ENCODE data around the gene SLC45A2.

Gene SLC45A2

GRCh38 chr5:33944543-33945132, 39.9 kb downstream of the SLC45A2 start:
- Histone ChIP-seq H3K27me3 (replicated peaks; ENCODE audit: control insufficient read depth, insufficient read depth, low read length, poor library complexity, severe bottlenecking) (peaks cover under 1% of the 10 kb centered on the region), H3K27ac (ENCODE audit: insufficient read depth, low read length, poor library complexity, severe bottlenecking) (no peak overlapping the region), H3K4me3 (ENCODE audit: insufficient read depth, low read depth, low read length, poor library complexity, severe bottlenecking) (no peak overlapping the region), H3K4me1 (ENCODE audit: control insufficient read depth, insufficient read depth, low read length, poor library complexity, severe bottlenecking) (no peaks in the 10 kb centered on the region), H3K36me3 (ENCODE audit: control insufficient read depth, insufficient read depth, low read length) (no peaks in the 10 kb centered on the region), H3K9me3 (ENCODE audit: control insufficient read depth, low read length) (no peaks in the 10 kb centered on the region)
- DNase-seq: no peak

- Histone ChIP-seq H3K36me3 (ENCODE audit: control insufficient read depth, insufficient read depth, low read length) (no peaks in the 10 kb centered on the region), H3K27me3 (replicated peaks; ENCODE audit: control insufficient read depth, insufficient read depth, low read length, poor library complexity, severe bottlenecking) (peaks cover 15% of the 10 kb centered on the region), H3K4me1 (ENCODE audit: control insufficient read depth, insufficient read depth, low read length, poor library complexity, severe bottlenecking) (no peaks in the 10 kb centered on the region), H3K4me3 (ENCODE audit: insufficient read depth, low read depth, low read length, poor library complexity, severe bottlenecking) (no peak overlapping the region), H3K9me3 (ENCODE audit: control insufficient read depth, low read length) (no peaks in the 10 kb centered on the region), H3K27ac (ENCODE audit: insufficient read depth, low read length, poor library complexity, severe bottlenecking) (no peak overlapping the region)
- no peak for DNase-seq
These were observed 43.4 kb downstream of the SLC45A2 start for GRCh38 chr5:33941090-33941489.

- DNase-seq: no peak
- no peak overlapping the region for H3K4me3 ChIP-seq (ENCODE audit: insufficient read depth, low read depth, low read length, poor library complexity, severe bottlenecking)
- H3K27me3 ChIP-seq (replicated peaks; ENCODE audit: control insufficient read depth, insufficient read depth, low read length, poor library complexity, severe bottlenecking): peaks cover 15% of the 10 kb centered on the region
- no peaks in the 10 kb centered on the region for H3K4me1 ChIP-seq (ENCODE audit: control insufficient read depth, insufficient read depth, low read length, poor library complexity, severe bottlenecking)
- no peaks in the 10 kb centered on the region for H3K9me3 ChIP-seq (ENCODE audit: control insufficient read depth, low read length)
- H3K36me3 ChIP-seq (ENCODE audit: control insufficient read depth, insufficient read depth, low read length): no peaks in the 10 kb centered on the region
- no peak overlapping the region for H3K27ac ChIP-seq (ENCODE audit: insufficient read depth, low read length, poor library complexity, severe bottlenecking)
These were observed 44.8 kb downstream of the SLC45A2 start for GRCh38 chr5:33939556-33940262.

- Histone ChIP-seq H3K27me3 (replicated peaks; ENCODE audit: control insufficient read depth, insufficient read depth, low read length, poor library complexity, severe bottlenecking) (peaks cover 15% of the 10 kb centered on the region), H3K36me3 (ENCODE audit: control insufficient read depth, insufficient read depth, low read length) (no peaks in the 10 kb centered on the region), H3K9me3 (ENCODE audit: control insufficient read depth, low read length) (no peaks in the 10 kb centered on the region), H3K4me3 (ENCODE audit: insufficient read depth, low read depth, low read length, poor library complexity, severe bottlenecking) (no peak overlapping the region), H3K4me1 (ENCODE audit: control insufficient read depth, insufficient read depth, low read length, poor library complexity, severe bottlenecking) (no peaks in the 10 kb centered on the region), H3K27ac (ENCODE audit: insufficient read depth, low read length, poor library complexity, severe bottlenecking) (no peak overlapping the region)
- DNase-seq: no peak
These were observed 45.6 kb downstream of the SLC45A2 start for GRCh38 chr5:33938881-33939280.

GRCh38 chr5:33938507-33938796, 46.0 kb downstream of the SLC45A2 start:
- Histone ChIP-seq H3K27ac (ENCODE audit: insufficient read depth, low read length, poor library complexity, severe bottlenecking) (no peak overlapping the region), H3K36me3 (ENCODE audit: control insufficient read depth, insufficient read depth, low read length) (no peaks in the 10 kb centered on the region), H3K9me3 (ENCODE audit: control insufficient read depth, low read length) (no peaks in the 10 kb centered on the region), H3K4me3 (ENCODE audit: insufficient read depth, low read depth, low read length, poor library complexity, severe bottlenecking) (no peak overlapping the region), H3K27me3 (replicated peaks; ENCODE audit: control insufficient read depth, insufficient read depth, low read length, poor library complexity, severe bottlenecking) (peaks cover 15% of the 10 kb centered on the region), H3K4me1 (ENCODE audit: control insufficient read depth, insufficient read depth, low read length, poor library complexity, severe bottlenecking) (no peaks in the 10 kb centered on the region)
- DNase-seq: no peak

GRCh38 chr5:33937707-33938506, 46.6 kb downstream of the SLC45A2 start:
- peaks cover 15% of the 10 kb centered on the region for H3K27me3 ChIP-seq (replicated peaks; ENCODE audit: control insufficient read depth, insufficient read depth, low read length, poor library complexity, severe bottlenecking)
- H3K9me3 ChIP-seq (ENCODE audit: control insufficient read depth, low read length): no peaks in the 10 kb centered on the region
- no peak overlapping the region for H3K4me3 ChIP-seq (ENCODE audit: insufficient read depth, low read depth, low read length, poor library complexity, severe bottlenecking)
- no peaks in the 10 kb centered on the region for H3K36me3 ChIP-seq (ENCODE audit: control insufficient read depth, insufficient read depth, low read length)
- no peaks in the 10 kb centered on the region for H3K4me1 ChIP-seq (ENCODE audit: control insufficient read depth, insufficient read depth, low read length, poor library complexity, severe bottlenecking)
- no peak for DNase-seq
- no peak overlapping the region for H3K27ac ChIP-seq (ENCODE audit: insufficient read depth, low read length, poor library complexity, severe bottlenecking)

- Histone ChIP-seq H3K27ac (ENCODE audit: insufficient read depth, low read length, poor library complexity, severe bottlenecking) (no peak overlapping the region), H3K4me1 (ENCODE audit: control insufficient read depth, insufficient read depth, low read length, poor library complexity, severe bottlenecking) (no peaks in the 10 kb centered on the region), H3K27me3 (replicated peaks; ENCODE audit: control insufficient read depth, insufficient read depth, low read length, poor library complexity, severe bottlenecking) (peaks cover 15% of the 10 kb centered on the region), H3K9me3 (ENCODE audit: control insufficient read depth, low read length) (no peaks in the 10 kb centered on the region), H3K4me3 (ENCODE audit: insufficient read depth, low read depth, low read length, poor library complexity, severe bottlenecking) (no peak overlapping the region), H3K36me3 (ENCODE audit: control insufficient read depth, insufficient read depth, low read length) (no peaks in the 10 kb centered on the region)
- no peak for DNase-seq
These were observed 47.3 kb downstream of the SLC45A2 start for GRCh38 chr5:33937017-33937706.

- DNase-seq: no peak
- Histone ChIP-seq H3K9me3 (ENCODE audit: control insufficient read depth, low read length) (no peaks in the 10 kb centered on the region), H3K4me1 (ENCODE audit: control insufficient read depth, insufficient read depth, low read length, poor library complexity, severe bottlenecking) (no peaks in the 10 kb centered on the region), H3K36me3 (ENCODE audit: control insufficient read depth, insufficient read depth, low read length) (no peaks in the 10 kb centered on the region), H3K27me3 (replicated peaks; ENCODE audit: control insufficient read depth, insufficient read depth, low read length, poor library complexity, severe bottlenecking) (peaks cover 15% of the 10 kb centered on the region), H3K4me3 (ENCODE audit: insufficient read depth, low read depth, low read length, poor library complexity, severe bottlenecking) (no peak within 1 kb of the TSS), H3K27ac (ENCODE audit: insufficient read depth, low read length, poor library complexity, severe bottlenecking) (no peak within 1 kb of the TSS)
These were observed 48.0 kb downstream of the SLC45A2 start, which contains the start of gene RXFP3 for GRCh38 chr5:33936381-33937016. Gene RXFP3 (plus strand): TSS chr5:33936386. CDS start chr5:33936741, 355 bp downstream.

- Histone ChIP-seq H3K4me1 (ENCODE audit: control insufficient read depth, insufficient read depth, low read length, poor library complexity, severe bottlenecking) (no peaks in the 10 kb centered on the region), H3K4me3 (ENCODE audit: insufficient read depth, low read depth, low read length, poor library complexity, severe bottlenecking) (no peak overlapping the region), H3K9me3 (ENCODE audit: control insufficient read depth, low read length) (no peaks in the 10 kb centered on the region), H3K27ac (ENCODE audit: insufficient read depth, low read length, poor library complexity, severe bottlenecking) (no peak overlapping the region), H3K27me3 (replicated peaks; ENCODE audit: control insufficient read depth, insufficient read depth, low read length, poor library complexity, severe bottlenecking) (peaks cover 15% of the 10 kb centered on the region), H3K36me3 (ENCODE audit: control insufficient read depth, insufficient read depth, low read length) (no peaks in the 10 kb centered on the region)
- no peak for DNase-seq
These were observed 48.5 kb downstream of the SLC45A2 start for GRCh38 chr5:33936004-33936380.
